Suprapubic skin (tissue), 4 donors: ENCODE results near the gene RAP1GAP.

ENCODE experiments used
- CTCF ChIP-seq, 2 donors: fragments of 200-600 bp in 1 of 2; fragments of 450-650 bp in 1 of 2; sonication (generic) in 1 of 2; IDR thresholded peaks; one replicate each; pipeline ENCODE4 v1.5.1; 2016 to 2019; ENCODE audit warnings: antibody characterized with exemption in 2 of 2, mild to moderate bottlenecking in 1 of 2, moderate library complexity in 1 of 2
- EP300 ChIP-seq: sonication (generic); formaldehyde crosslinking; IDR thresholded peaks from one replicate; pipeline ENCODE4 v1.6.1; 2017; ENCODE audit warnings: antibody characterized with exemption
- POLR2A ChIP-seq, 2 donors: fragments of 450-650 bp; IDR thresholded peaks; one replicate each; pipeline ENCODE4 v1.6.1; 2017; ENCODE audit warnings: antibody characterized with exemption in 2 of 2, mild to moderate bottlenecking in 2 of 2, moderate library complexity in 2 of 2
- POLR2AphosphoS5 ChIP-seq, 3 donors: sonication (generic); formaldehyde crosslinking; IDR thresholded peaks; one replicate each; pipeline ENCODE4 v1.6.1; 2017; ENCODE audit warnings: antibody characterized with exemption in 3 of 3

GRCh38 chr1:21594501-21594900 is 74.7 kb downstream of the RAP1GAP start:
- TF ChIP-seq CTCF (IDR thresholded peaks at IDR 0.05) = no peak
- TF ChIP-seq POLR2A (IDR thresholded peaks at IDR 0.05) = no peak
- TF ChIP-seq POLR2AphosphoS5 (IDR thresholded peaks at IDR 0.05) = no peak
- no peak for TF ChIP-seq EP300
